Karpas-422 (cell line): ENCODE results near the gene CTCF. TPM values are rescaled to one million over a fixed set of nuclear protein-coding genes. Genes with fewer than 3 reads are reported as not detected.
"Not testable (repeated sequence)": the region's sequence is repeated elsewhere in the genome, so short reads cannot be mapped to it uniquely, and the experiment has no call there.

Experiments
- DNase-seq: peaks from one replicate; pipeline ENCODE4 v3.0.0-alpha.2; 2015
- H2AFZ ChIP-seq: fragments of 200-600 bp; sonication (generic); 2 replicates; pipeline ENCODE4 v1.6.1; 2014; ENCODE audit warnings: antibody characterized with exemption, low read length, mixed read lengths
- H3K27ac ChIP-seq: fragments of 200-600 bp; sonication (generic); 2 replicates; pipeline ENCODE4 v1.5.1; 2014; ENCODE audit warnings: mild to moderate bottlenecking, low read length, moderate library complexity
- H3K27me3 ChIP-seq: fragments of 200-600 bp; sonication (generic); 2 replicates; pipeline ENCODE4 v1.6.1; 2014; ENCODE audit warnings: low read length, mixed read lengths
- H3K36me3 ChIP-seq: fragments of 200-600 bp; sonication (generic); 2 replicates; pipeline ENCODE4 v1.6.1; 2014; ENCODE audit warnings: low read length, mixed read lengths; ENCODE audit not compliant: insufficient read depth
- H3K4me1 ChIP-seq: fragments of 200-600 bp; sonication (generic); 2 replicates; pipeline ENCODE4 v1.6.1; 2014; ENCODE audit warnings: mild to moderate bottlenecking, low read length, mixed read lengths
- H3K4me2 ChIP-seq: fragments of 200-600 bp; sonication (generic); 2 replicates; pipeline ENCODE4 v1.6.1; 2014; ENCODE audit warnings: low read length, low read depth, mild to moderate bottlenecking; ENCODE audit not compliant: poor library complexity, severe bottlenecking
- H3K4me3 ChIP-seq: fragments of 200-600 bp; sonication (generic); 2 replicates; pipeline ENCODE4 v1.5.1; 2014; ENCODE audit warnings: mild to moderate bottlenecking, antibody characterized with exemption, low read length, mixed read lengths
- H3K79me2 ChIP-seq: fragments of 200-600 bp; sonication (generic); 2 replicates; pipeline ENCODE4 v1.6.1; 2014; ENCODE audit warnings: mild to moderate bottlenecking, low read length, mixed read lengths
- H3K9ac ChIP-seq: fragments of 200-600 bp; sonication (generic); 2 replicates; pipeline ENCODE4 v1.6.0; 2014; ENCODE audit warnings: low read length
- H3K9me2 ChIP-seq: fragments of 200-600 bp; sonication (generic), shearing (Covaris generic); replicated peaks from 2 replicates; pipeline ENCODE4 v1.6.0; 2014; ENCODE audit warnings: mild to moderate bottlenecking, low read length, moderate library complexity; ENCODE audit not compliant: insufficient read depth
- H3K9me3 ChIP-seq: fragments of 300-700, 200-600 bp; sonication (generic); 2 replicates; pipeline ENCODE4 v1.6.1; 2014; ENCODE audit warnings: low read length, mixed read lengths
- H4K20me1 ChIP-seq: fragments of 200-600 bp; sonication (generic); 2 replicates; pipeline ENCODE4 v1.6.1; 2014; ENCODE audit warnings: mild to moderate bottlenecking, antibody characterized with exemption, low read length, low read depth; ENCODE audit not compliant: insufficient read depth
- total RNA-seq: library from RNA; depleted of rRNA; stranded (reverse); fragments of >200 nt; shearing (Covaris generic); gene quantifications from 2 replicates; pipeline ENCODE4 v1.2.3, GENCODE V29; 2014; ENCODE audit warnings: low replicate concordance; rRNA removed

Gene CTCF
- total RNA-seq: 29.5 and 36.0 TPM in 2 replicates

- Histone ChIP-seq H2AFZ (peak within 1 kb of the TSS; percentile 63), H3K4me1 (peaks cover 47% of the 10 kb centered on the region), H3K27me3 (no peaks in the 10 kb centered on the region), H3K79me2 (peaks cover 71% of the 10 kb centered on the region), H3K9me2 (no peaks in the 10 kb centered on the region), H3K9me3 (no peaks in the 10 kb centered on the region), H3K4me2 (peak within 1 kb of the TSS; percentile 93), H3K4me3 (peak within 1 kb of the TSS; percentile 83), H3K36me3 (no peaks in the 10 kb centered on the region), H4K20me1 (peaks cover 29% of the 10 kb centered on the region; the same call in 1 of the 2 replicates), H3K27ac (peak within 1 kb of the TSS; percentile 87), H3K9ac (peak within 1 kb of the TSS; percentile 83)
- peak; percentile 88 for DNase-seq
These were observed at the start of gene CTCF for GRCh38 chr16:67562526-67562917. Gene CTCF, plus strand, starts transcription at chr16:67562526. Its CDS starts 48,307 bp downstream, at chr16:67610833.

GRCh38 chr16:67513892-67514291 is 48.4 kb upstream of the CTCF start:
- H4K20me1 ChIP-seq, H3K79me2 ChIP-seq, H3K9me2 ChIP-seq, H2AFZ ChIP-seq, H3K27me3 ChIP-seq, H3K36me3 ChIP-seq, H3K9me3 ChIP-seq, H3K9ac ChIP-seq, H3K4me3 ChIP-seq: not testable (repeated sequence)
- Histone ChIP-seq H3K4me2 (peak overlapping the region; percentile 32), H3K4me1 (peaks cover 53% of the 10 kb centered on the region), H3K27ac (0 out of 2 replicates have a peak overlapping the region, but pooled peaks have one; percentile 5)
- DNase-seq: peak; percentile 48

- Histone ChIP-seq H3K27ac (0 out of 2 replicates have a peak overlapping the region, but pooled peaks have one; percentile 5), H3K36me3 (no peaks in the 10 kb centered on the region), H3K79me2 (no peaks in the 10 kb centered on the region), H3K9ac (no peak overlapping the region), H3K4me2 (peak overlapping the region; percentile 32), H3K4me3 (no peak overlapping the region), H4K20me1 (no peaks in the 10 kb centered on the region), H3K27me3 (no peaks in the 10 kb centered on the region), H3K9me2 (no peaks in the 10 kb centered on the region), H3K9me3 (no peaks in the 10 kb centered on the region), H2AFZ (no peak overlapping the region), H3K4me1 (peaks cover 58% of the 10 kb centered on the region)
- peak; percentile 94 for DNase-seq
These were observed 47.9 kb upstream of the CTCF start for GRCh38 chr16:67514382-67514828.

GRCh38 chr16:67516296-67517154 is 45.8 kb upstream of the CTCF start:
- Histone ChIP-seq H3K4me2 (peak overlapping the region; percentile 87), H4K20me1 (no peaks in the 10 kb centered on the region), H3K4me3 (peak overlapping the region; percentile 55), H3K27me3 (no peaks in the 10 kb centered on the region), H2AFZ (no peak overlapping the region), H3K27ac (peak overlapping the region; percentile 93), H3K4me1 (peaks cover 65% of the 10 kb centered on the region), H3K9me2 (no peaks in the 10 kb centered on the region), H3K9ac (no peak overlapping the region; the same call in none of the 2 replicates), H3K79me2 (no peaks in the 10 kb centered on the region), H3K9me3 (no peaks in the 10 kb centered on the region), H3K36me3 (no peaks in the 10 kb centered on the region)
- no peak for DNase-seq

GRCh38 chr16:67517155-67517445 is 45.2 kb upstream of the CTCF start:
- Histone ChIP-seq H3K27ac (peak overlapping the region; percentile 93), H3K27me3 (no peaks in the 10 kb centered on the region), H2AFZ (0 out of 2 replicates have a peak overlapping the region, but pooled peaks have one; percentile 10), H3K4me2 (peak overlapping the region; percentile 87), H3K9me3 (no peaks in the 10 kb centered on the region), H3K9me2 (no peaks in the 10 kb centered on the region), H4K20me1 (no peaks in the 10 kb centered on the region), H3K79me2 (no peaks in the 10 kb centered on the region), H3K4me1 (peaks cover 68% of the 10 kb centered on the region), H3K9ac (peak overlapping the region; percentile 53), H3K36me3 (no peaks in the 10 kb centered on the region), H3K4me3 (peak overlapping the region; percentile 55)
- DNase-seq: peak; percentile 52

GRCh38 chr16:67517661-67518423 is 44.5 kb upstream of the CTCF start:
- no peaks in the 10 kb centered on the region for H3K9me2 ChIP-seq
- H3K27me3 ChIP-seq: no peaks in the 10 kb centered on the region
- peak overlapping the region; percentile 93 for H3K27ac ChIP-seq
- H3K4me3 ChIP-seq: peak overlapping the region; percentile 64
- H3K36me3 ChIP-seq: no peaks in the 10 kb centered on the region
- peak overlapping the region; percentile 59 for H3K9ac ChIP-seq
- peaks cover 68% of the 10 kb centered on the region for H3K4me1 ChIP-seq
- H2AFZ ChIP-seq: no peak overlapping the region
- H4K20me1 ChIP-seq: no peaks in the 10 kb centered on the region
- peak; percentile 90 for DNase-seq
- peak overlapping the region; percentile 87 for H3K4me2 ChIP-seq
- H3K9me3 ChIP-seq: no peaks in the 10 kb centered on the region
- no peaks in the 10 kb centered on the region for H3K79me2 ChIP-seq

- no peaks in the 10 kb centered on the region for H4K20me1 ChIP-seq
- peak overlapping the region; percentile 87 for H3K4me2 ChIP-seq
- H3K27ac ChIP-seq: peak overlapping the region; percentile 93; the same call in 1 of the 2 replicates
- peak overlapping the region; percentile 59 for H3K9ac ChIP-seq
- peaks cover 66% of the 10 kb centered on the region for H3K4me1 ChIP-seq
- DNase-seq: peak; percentile 37
- no peaks in the 10 kb centered on the region for H3K36me3 ChIP-seq
- H2AFZ ChIP-seq: no peak overlapping the region
- no peaks in the 10 kb centered on the region for H3K9me3 ChIP-seq
- H3K79me2 ChIP-seq: no peaks in the 10 kb centered on the region
- H3K9me2 ChIP-seq: no peaks in the 10 kb centered on the region
- H3K4me3 ChIP-seq: peak overlapping the region; percentile 64
- H3K27me3 ChIP-seq: no peaks in the 10 kb centered on the region
These were observed 43.6 kb upstream of the CTCF start for GRCh38 chr16:67518676-67519075.

- Histone ChIP-seq H3K9me3 (no peaks in the 10 kb centered on the region), H3K4me2 (no peak overlapping the region), H3K27ac (no peak overlapping the region), H3K79me2 (no peaks in the 10 kb centered on the region), H3K36me3 (no peaks in the 10 kb centered on the region), H3K9ac (no peak overlapping the region), H3K27me3 (no peaks in the 10 kb centered on the region), H3K9me2 (no peaks in the 10 kb centered on the region), H3K4me3 (no peak overlapping the region), H2AFZ (no peak overlapping the region), H3K4me1 (peaks cover 60% of the 10 kb centered on the region), H4K20me1 (no peaks in the 10 kb centered on the region)
- DNase-seq: peak; percentile 40
These were observed 43.1 kb upstream of the CTCF start for GRCh38 chr16:67519242-67519641.
